HepG2 (cell line): ENCODE results near the gene UGT1A7. TPM values are rescaled to one million over a fixed set of nuclear protein-coding genes. Genes with fewer than 3 reads are reported as not detected.

Experiments
- ARNT2 ChIP-seq: sonication (generic); formaldehyde crosslinking; IDR thresholded peaks from 2 replicates; pipeline ENCODE4 v1.8.0; 2022; ENCODE audit warnings: mild to moderate bottlenecking, low read depth, missing genetic modification reagents, moderate library complexity
- DRAP1 ChIP-seq: IDR thresholded peaks from 2 replicates; pipeline ENCODE4 v1.6.1; 2016; ENCODE audit warnings: missing genetic modification reagents, missing compliant biosample characterization
- FOSL2 ChIP-seq: sonication (generic); formaldehyde crosslinking; IDR thresholded peaks from 2 replicates; pipeline ENCODE4 v1.4.0; 2020; ENCODE audit warnings: missing genetic modification reagents
- HOMEZ ChIP-seq: IDR thresholded peaks from 2 replicates; pipeline ENCODE4 v1.6.1; 2016; ENCODE audit warnings: low read depth
- MNT ChIP-seq: fragments of 450-650 bp; IDR thresholded peaks from 2 replicates; pipeline ENCODE4 v1.6.1; 2016
- MYPOP ChIP-seq: sonication (generic); formaldehyde crosslinking; IDR thresholded peaks from 2 replicates; pipeline ENCODE4 v1.8.1; 2023; ENCODE audit warnings: mild to moderate bottlenecking, moderate library complexity, missing genetic modification reagents
- NFYB ChIP-seq: sonication (generic); formaldehyde crosslinking; IDR thresholded peaks from 2 replicates; pipeline ENCODE4 v1.4.0; 2020; ENCODE audit warnings: missing genetic modification reagents
- REXO4 ChIP-seq: sonication (generic); formaldehyde crosslinking; IDR thresholded peaks from 2 replicates; pipeline ENCODE4 v1.8.0; 2022; ENCODE audit warnings: missing genetic modification reagents, mild to moderate bottlenecking, borderline replicate concordance
- SMAD3 ChIP-seq: sonication (generic); formaldehyde crosslinking; IDR thresholded peaks from 2 replicates; pipeline ENCODE4 v1.4.0; 2020; ENCODE audit warnings: missing genetic modification reagents
- SRSF4 ChIP-seq: fragments of 200-400 bp; formaldehyde crosslinking; IDR thresholded peaks from one replicate; pipeline ENCODE4 v1.6.1; 2018; ENCODE audit warnings: mild to moderate bottlenecking, low read depth, low read length, moderate library complexity; ENCODE audit not compliant: poor library complexity, severe bottlenecking
- ZBTB14 ChIP-seq: sonication (generic); formaldehyde crosslinking; IDR thresholded peaks from 2 replicates; pipeline ENCODE4 v1.4.0; 2020; ENCODE audit warnings: missing genetic modification reagents
- ZNF709 ChIP-seq: sonication (generic); formaldehyde crosslinking; IDR thresholded peaks from 2 replicates; pipeline ENCODE4 v1.5.0; 2020; ENCODE audit warnings: mild to moderate bottlenecking, missing genetic modification reagents
- ZNF772 ChIP-seq: sonication (generic); formaldehyde crosslinking; IDR thresholded peaks from 2 replicates; pipeline ENCODE4 v1.5.0; 2020; ENCODE audit warnings: mild to moderate bottlenecking, missing genetic modification reagents
- ZNF839 ChIP-seq: sonication (generic); formaldehyde crosslinking; IDR thresholded peaks from 2 replicates; pipeline ENCODE4 v1.4.0; 2020; ENCODE audit warnings: missing genetic modification reagents, mild to moderate bottlenecking, borderline replicate concordance
- polyA plus RNA-seq, 8 experiments: library from polyadenylated mRNA; depleted of rRNA in 3 of 8; stranded (reverse) in 7 of 8; unstranded in 1 of 8; fragments of >200 nt; fragmentation: Illumina TruSeq in 4 of 8; extraction: Trizol in 4 of 8; gene quantifications; 2 replicates each; pipeline versions ENCODE4 v1.2.1 to v1.2.3, GENCODE V29; 2011 to 2016; ENCODE audit warnings: low read depth in 4 of 8, missing spikeins in 1 of 8, mixed read lengths in 1 of 8; ENCODE audit not compliant: insufficient read depth in 1 of 8
- total RNA-seq, 5 experiments: library from RNA; depleted of rRNA; stranded (reverse); fragments of >200 nt; fragmentation: Illumina TruSeq; extraction: Trizol; gene quantifications; 2 replicates each; pipeline ENCODE4 v1.2.3, GENCODE V29; 2016; ENCODE audit warnings: low read depth in 1 of 5
- TF ChIP-seq, protein P1 (sequence below): sonication (generic); formaldehyde crosslinking; IDR thresholded peaks from 2 replicates; pipeline ENCODE4 v1.4.0; 2020; ENCODE audit warnings: missing genetic modification reagents
- TF ChIP-seq, protein P2 (sequence below): sonication (generic); formaldehyde crosslinking; IDR thresholded peaks from 2 replicates; pipeline ENCODE4 v1.4.0; 2020; ENCODE audit warnings: missing genetic modification reagents

Gene UGT1A7
- total and polyA plus RNA-seq, 2 of the 13 experiments (the other 11 are each of a cell fraction or from before 2014, with no cell fraction given): not detected

- TF ChIP-seq MYPOP (CRISPR knock-in tag) (no peak), ARNT2 (CRISPR knock-in tag) (no peak), ZBTB14 (CRISPR knock-in tag) (no peak), SRSF4 (no peak), NFYB (CRISPR knock-in tag) (no peak), ZNF839 (CRISPR knock-in tag) (no peak), MNT (no peak), FOSL2 (CRISPR knock-in tag) (peak; percentile 34; the same call in 1 of the 2 replicates), SMAD3 (no peak), REXO4 (CRISPR knock-in tag) (no peak), HOMEZ (CRISPR knock-in tag) (no peak), DRAP1 (CRISPR knock-in tag) (no peak), ZNF709 (CRISPR knock-in tag) (no peak), ZNF772 (CRISPR knock-in tag) (no peak)
- TF ChIP-seq, protein P1, sequence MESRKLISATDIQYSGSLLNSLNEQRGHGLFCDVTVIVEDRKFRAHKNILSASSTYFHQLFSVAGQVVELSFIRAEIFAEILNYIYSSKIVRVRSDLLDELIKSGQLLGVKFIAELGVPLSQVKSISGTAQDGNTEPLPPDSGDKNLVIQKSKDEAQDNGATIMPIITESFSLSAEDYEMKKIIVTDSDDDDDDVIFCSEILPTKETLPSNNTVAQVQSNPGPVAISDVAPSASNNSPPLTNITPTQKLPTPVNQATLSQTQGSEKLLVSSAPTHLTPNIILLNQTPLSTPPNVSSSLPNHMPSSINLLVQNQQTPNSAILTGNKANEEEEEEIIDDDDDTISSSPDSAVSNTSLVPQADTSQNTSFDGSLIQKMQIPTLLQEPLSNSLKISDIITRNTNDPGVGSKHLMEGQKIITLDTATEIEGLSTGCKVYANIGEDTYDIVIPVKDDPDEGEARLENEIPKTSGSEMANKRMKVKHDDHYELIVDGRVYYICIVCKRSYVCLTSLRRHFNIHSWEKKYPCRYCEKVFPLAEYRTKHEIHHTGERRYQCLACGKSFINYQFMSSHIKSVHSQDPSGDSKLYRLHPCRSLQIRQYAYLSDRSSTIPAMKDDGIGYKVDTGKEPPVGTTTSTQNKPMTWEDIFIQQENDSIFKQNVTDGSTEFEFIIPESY (CRISPR knock-in tag): peak; percentile 95
- TF ChIP-seq, protein P2, sequence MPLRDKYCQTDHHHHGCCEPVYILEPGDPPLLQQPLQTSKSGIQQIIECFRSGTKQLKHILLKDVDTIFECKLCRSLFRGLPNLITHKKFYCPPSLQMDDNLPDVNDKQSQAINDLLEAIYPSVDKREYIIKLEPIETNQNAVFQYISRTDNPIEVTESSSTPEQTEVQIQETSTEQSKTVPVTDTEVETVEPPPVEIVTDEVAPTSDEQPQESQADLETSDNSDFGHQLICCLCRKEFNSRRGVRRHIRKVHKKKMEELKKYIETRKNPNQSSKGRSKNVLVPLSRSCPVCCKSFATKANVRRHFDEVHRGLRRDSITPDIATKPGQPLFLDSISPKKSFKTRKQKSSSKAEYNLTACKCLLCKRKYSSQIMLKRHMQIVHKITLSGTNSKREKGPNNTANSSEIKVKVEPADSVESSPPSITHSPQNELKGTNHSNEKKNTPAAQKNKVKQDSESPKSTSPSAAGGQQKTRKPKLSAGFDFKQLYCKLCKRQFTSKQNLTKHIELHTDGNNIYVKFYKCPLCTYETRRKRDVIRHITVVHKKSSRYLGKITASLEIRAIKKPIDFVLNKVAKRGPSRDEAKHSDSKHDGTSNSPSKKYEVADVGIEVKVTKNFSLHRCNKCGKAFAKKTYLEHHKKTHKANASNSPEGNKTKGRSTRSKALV (CRISPR knock-in tag): no peak
Measured at GRCh38 chr2:233688341-233688740, 6.6 kb downstream of the UGT1A7 start (continued).
